Smooth muscle cell of the brain vasculature (primary cell): ENCODE results near the gene SRBD1.

ENCODE experiments used
- DNase-seq: peaks from one replicate; pipeline ENCODE4 v3.0.0-alpha.2; 2012; ENCODE audit warnings: low read depth, low spot score

Gene SRBD1

GRCh38 chr2:45470531-45470930 is 140.5 kb downstream of the SRBD1 start:
- DNase-seq, result no peak

- no peak for DNase-seq
Observed at GRCh38 chr2:45469314-45470099, 141.6 kb downstream of the SRBD1 start.

- DNase-seq, result no peak
Observed at GRCh38 chr2:45468279-45468678, 142.8 kb downstream of the SRBD1 start.

DNA sequence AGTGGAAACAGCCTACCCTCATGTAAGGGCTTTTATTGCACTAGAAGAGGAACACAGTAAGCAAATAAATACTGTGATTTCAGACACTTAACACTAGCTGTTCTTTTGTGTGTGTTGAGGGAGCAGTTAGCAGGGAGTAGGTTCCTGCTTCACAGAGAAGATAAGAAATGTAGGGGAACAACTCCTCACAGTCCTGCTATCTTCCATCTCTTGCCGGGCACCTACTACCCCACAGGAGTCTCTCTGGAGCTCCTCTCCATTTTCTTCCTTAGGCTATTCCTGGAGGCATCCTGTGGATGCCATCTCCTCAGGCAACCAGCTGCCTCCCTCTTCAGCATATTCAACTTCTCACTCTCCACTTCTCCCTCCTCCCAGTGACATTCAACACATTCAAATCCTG is 145.0 kb downstream of the SRBD1 start:
- DNase-seq, result no peak

- no peak for DNase-seq
Observed at GRCh38 chr2:45460825-45461224, 150.2 kb downstream of the SRBD1 start.

DNA sequence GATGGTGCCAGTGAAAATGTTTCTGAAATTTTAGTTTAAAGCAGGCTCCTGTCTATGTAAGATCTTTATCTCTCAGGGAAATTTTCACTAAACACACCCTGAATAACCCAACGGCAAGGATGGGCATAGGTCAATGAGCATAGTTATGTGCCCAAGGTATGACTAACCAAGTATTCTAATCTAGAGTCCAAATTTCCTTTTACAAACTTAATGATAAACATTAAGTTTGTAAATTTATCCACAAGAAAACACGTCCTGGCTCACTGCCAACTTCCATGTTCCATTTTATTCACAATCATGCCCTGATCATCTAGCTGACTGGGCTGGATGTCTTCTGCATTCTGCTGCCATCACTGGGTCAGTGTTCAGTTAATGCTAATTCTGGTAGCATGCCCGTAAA is 151.2 kb downstream of the SRBD1 start:
- DNase-seq, result no peak

DNA sequence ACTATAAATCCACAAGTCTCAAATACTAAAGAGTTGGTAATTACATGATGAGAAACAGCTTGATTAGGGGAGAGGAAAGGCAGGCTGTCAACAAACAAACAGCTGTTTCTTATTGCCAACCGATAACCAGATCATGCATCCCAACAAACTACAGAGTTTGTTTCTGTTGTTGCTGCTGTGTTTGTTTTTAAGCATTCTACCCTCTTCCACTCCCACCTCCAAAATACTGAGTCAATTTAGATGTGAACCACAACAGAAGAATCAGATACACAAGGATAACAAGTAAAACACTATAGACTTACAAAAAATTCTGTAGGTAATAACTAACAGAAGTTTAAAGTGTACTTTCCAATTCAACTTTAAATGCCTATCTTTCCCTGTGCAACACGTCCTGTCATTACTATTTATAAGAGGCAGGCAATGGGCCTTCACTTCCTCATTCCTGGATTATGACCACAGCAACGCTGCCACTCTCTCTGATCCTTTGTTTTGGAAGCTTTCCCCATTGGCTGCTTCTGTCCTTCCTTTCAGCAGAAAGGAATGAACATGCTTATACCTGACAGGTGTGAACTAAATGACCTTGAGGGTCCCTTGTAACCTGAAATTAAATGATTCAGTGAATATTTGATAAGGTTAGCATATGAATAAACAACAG is 152.0 kb downstream of the SRBD1 start:
- no peak for DNase-seq

GRCh38 chr2:45457211-45457945 is 153.7 kb downstream of the SRBD1 start:
- DNase-seq, result no peak

DNA sequence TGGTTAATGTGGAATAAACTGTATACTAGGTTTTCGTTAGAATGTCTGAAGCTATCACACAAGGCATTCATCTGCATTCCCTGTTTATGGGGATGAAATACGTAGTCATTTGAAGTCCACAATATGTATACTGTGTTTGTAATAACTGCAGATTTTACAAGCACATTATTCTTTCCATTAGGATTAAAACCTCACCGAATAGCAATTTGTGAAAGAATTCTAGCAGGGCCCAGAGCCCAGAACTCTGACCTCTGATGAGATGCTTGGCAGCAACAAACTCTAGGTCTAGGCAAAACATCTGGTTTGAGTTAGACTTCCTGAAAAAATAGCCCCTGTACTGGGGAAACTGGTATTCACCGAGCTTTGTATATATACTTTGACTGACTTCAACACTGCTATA is 158.2 kb downstream of the SRBD1 start:
- peak; percentile 87 for DNase-seq

DNA sequence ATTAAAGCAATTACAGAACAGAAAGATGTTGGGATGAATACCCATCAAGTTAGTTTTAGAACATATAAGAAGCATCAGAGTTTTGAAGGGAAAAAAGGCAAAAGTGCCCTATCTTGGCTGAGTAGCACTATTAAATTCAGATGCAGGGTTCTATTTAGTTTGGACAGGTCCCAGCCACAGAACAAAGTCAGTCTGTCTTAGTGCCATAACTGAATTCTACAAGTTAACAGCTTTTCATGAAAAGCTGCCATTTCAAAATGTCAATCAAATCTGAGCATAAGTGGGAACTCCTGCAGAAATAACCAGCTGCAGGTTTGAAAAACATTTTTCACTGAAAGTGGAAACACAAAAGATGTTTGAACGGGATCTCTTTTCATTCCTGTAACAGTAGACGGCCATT is 160.4 kb downstream of the SRBD1 start:
- no peak for DNase-seq

DNA sequence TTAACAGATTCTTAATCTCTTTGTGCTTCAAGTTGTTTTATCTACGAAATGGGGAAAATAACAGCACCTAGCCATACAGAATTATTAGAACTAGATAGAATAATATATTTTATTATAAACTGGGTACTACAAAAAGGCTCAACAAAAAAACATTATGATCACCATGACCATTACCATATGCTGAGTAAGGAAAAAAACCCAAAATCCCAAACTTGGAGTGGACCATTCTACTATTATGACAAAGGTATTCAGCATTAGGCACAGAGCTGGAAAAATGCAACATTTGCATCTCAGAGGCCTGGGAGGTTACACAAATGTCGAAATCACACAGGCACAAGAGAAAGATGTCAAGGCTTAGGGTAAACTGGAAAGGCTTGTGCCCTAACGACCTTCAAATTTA is 162.8 kb downstream of the SRBD1 start:
- no peak for DNase-seq

DNA sequence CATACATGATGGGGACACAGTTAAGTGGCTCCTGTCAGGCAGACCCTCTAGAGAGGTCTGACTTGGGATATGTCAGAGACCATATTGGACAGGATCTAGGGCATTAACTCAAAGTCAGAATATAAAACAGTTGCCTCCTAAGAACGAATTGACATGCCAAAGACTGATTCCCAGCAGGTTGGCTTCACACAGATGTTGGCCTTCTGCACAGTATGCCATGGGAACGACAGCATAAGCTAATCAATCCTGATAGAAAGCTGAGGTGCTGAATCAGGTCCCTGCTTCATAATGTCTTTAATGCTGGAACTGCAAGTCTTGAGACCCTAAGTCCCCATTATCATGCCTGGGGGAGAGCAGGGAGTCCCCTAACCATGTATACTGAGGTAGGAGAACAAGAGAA is 165.1 kb downstream of the SRBD1 start:
- no peak for DNase-seq

- DNase-seq, result no peak
Observed at GRCh38 chr2:45445037-45445436, 166.0 kb downstream of the SRBD1 start.

- no peak for DNase-seq
Observed at GRCh38 chr2:45443012-45443411, 168.1 kb downstream of the SRBD1 start.

GRCh38 chr2:45442026-45442425 is 169.0 kb downstream of the SRBD1 start:
- DNase-seq, result no peak

DNA sequence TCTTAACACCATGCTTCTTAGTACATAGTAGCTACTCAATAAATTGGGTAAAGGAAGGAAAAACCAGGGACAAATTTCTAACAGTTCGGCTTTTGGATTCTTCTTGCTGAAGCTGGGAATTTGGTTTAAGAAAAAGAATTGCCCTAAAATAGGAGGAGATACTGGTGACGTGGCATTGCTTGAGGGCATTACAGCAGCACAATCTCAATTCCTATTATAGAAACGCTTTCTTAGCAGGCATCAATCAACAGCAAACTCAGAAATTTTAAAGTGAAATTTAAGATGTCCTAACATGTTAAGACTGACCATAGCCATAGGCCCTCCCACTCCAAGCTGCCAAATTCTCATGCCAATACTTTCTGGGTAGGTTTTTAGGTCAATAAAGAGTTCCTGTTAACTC is 169.5 kb downstream of the SRBD1 start:
- DNase-seq, result no peak

- no peak for DNase-seq
Observed at GRCh38 chr2:45439788-45440773, 171.0 kb downstream of the SRBD1 start.

DNA sequence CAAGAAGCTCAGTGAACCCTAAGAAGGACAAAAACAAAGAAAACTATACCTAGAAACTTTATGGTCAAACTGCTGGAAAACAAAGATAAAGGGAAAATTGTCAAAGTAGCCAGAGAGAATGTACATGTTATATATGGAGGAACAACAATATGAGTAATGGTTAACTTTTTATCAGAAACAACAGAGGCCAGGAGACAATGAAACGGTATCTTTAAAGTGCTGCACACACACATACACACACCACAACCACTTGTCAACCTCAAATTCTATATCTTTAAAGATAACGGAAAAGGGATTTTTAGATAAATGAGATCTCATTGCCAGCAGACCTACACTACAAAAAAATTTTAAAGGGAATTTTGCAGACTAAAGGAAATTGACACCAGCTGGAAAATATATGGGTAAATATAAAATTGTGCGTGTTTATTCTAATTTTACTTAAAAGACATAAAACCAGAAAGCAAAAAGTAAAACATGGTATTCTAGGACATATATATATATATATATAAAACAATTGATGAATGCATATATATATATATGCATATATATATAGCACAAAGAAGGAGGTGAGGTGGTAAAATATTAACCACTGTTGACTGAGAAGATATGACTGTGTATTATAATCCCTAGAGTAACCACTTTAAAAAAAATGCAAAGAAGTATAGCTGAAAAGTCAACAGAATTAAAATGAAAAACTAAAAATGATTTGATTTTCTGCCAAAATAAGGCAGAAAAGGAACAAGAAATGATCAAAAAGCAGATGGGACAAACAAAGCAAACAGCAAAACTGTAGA is 172.0 kb downstream of the SRBD1 start:
- no peak for DNase-seq

DNA sequence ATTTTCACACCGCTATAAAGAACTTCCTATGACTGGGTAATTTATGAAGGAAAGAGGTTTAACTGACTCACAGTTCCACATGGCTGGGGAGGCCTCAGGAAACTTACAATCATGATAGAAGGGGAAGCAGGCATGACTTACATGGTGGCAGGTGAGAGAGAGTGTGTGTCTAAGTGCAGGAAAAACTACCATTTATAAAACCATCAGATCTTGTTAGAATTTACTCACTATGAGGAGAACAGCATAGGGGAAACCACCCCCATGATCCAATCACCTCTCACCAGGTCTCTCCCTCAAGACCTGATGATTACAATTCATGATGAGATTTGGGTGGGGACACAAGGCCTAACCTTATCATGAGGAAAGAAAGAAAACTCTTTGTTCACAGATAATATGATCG is 174.6 kb downstream of the SRBD1 start:
- no peak for DNase-seq

- peak; percentile 61 for DNase-seq
Observed at GRCh38 chr2:45435316-45435715, 175.8 kb downstream of the SRBD1 start.

DNA sequence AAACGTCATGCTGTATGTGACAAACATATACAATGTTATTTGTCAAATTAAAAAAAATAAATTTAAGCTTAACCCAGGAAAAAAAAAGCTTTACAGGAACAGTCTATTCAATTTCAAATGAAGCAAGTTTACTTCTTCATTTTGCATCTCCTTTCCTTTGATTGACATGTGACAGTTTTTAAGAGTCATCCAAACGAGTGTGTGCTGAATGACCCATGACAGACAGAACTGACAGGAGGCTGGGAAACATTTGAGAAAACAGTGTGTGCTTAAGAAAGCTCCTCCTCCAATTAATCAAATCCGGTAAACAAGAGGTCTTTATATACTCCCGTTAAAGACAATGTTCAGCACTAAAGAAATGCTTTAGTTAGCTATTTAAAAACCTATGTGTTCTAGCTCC is 177.7 kb downstream of the SRBD1 start:
- no peak for DNase-seq
